PFSK-1 (cell line): ENCODE measurements around the gene PTTG1IP.

Source experiments
- FOXP2 ChIP-seq: optimal IDR thresholded peaks from 2 replicates; pipeline ENCODE3; 2011; ENCODE audit warnings: borderline replicate concordance, control low read depth, inconsistent platforms; ENCODE audit not compliant: insufficient read depth; ENCODE audit errors: extremely low read length, extremely low read depth
- POLR2AphosphoS5 ChIP-seq: IDR thresholded peaks from 2 replicates; pipeline ENCODE4 v1.6.1; 2012; ENCODE audit warnings: low read depth, mild to moderate bottlenecking, control low read depth, low read length, moderate library complexity
- SIN3A ChIP-seq: IDR thresholded peaks from 2 replicates; pipeline ENCODE4 v1.6.1; 2012; ENCODE audit warnings: mild to moderate bottlenecking, low read length, moderate library complexity, borderline replicate concordance; ENCODE audit not compliant: insufficient read depth
- TAF1 ChIP-seq: IDR thresholded peaks from 2 replicates; pipeline ENCODE4 v1.6.1; 2012; ENCODE audit warnings: low read length, control low read depth, borderline replicate concordance; ENCODE audit not compliant: insufficient read depth
- TF ChIP-seq, protein P1 (sequence below), 2 experiments: IDR thresholded peaks; 2 replicates each; pipeline versions ENCODE4 v1.6.1 to v1.8.0; 2011 to 2012; ENCODE audit warnings: low read depth in 2 of 2, low read length in 2 of 2, control low read depth in 1 of 2, inconsistent platforms in 1 of 2, mild to moderate bottlenecking in 1 of 2, moderate library complexity in 1 of 2; ENCODE audit not compliant: insufficient read depth in 1 of 2

DNA sequence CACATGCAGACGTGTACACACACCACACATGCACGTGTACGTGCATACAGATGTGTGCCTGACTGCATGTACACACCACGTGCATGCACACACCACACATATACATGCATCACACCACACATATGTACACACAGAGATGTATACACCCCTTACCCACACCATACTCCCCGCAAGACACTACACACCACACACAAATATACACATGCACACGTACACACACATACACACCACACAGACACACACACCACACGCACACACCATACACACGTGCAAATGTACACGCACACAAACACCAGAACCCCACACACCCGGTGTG is 37.5 kb upstream of the PTTG1IP start:
- no peak for TF ChIP-seq FOXP2
- no peak for TF ChIP-seq TAF1
- TF ChIP-seq SIN3A, result no peak
- TF ChIP-seq, protein P1, sequence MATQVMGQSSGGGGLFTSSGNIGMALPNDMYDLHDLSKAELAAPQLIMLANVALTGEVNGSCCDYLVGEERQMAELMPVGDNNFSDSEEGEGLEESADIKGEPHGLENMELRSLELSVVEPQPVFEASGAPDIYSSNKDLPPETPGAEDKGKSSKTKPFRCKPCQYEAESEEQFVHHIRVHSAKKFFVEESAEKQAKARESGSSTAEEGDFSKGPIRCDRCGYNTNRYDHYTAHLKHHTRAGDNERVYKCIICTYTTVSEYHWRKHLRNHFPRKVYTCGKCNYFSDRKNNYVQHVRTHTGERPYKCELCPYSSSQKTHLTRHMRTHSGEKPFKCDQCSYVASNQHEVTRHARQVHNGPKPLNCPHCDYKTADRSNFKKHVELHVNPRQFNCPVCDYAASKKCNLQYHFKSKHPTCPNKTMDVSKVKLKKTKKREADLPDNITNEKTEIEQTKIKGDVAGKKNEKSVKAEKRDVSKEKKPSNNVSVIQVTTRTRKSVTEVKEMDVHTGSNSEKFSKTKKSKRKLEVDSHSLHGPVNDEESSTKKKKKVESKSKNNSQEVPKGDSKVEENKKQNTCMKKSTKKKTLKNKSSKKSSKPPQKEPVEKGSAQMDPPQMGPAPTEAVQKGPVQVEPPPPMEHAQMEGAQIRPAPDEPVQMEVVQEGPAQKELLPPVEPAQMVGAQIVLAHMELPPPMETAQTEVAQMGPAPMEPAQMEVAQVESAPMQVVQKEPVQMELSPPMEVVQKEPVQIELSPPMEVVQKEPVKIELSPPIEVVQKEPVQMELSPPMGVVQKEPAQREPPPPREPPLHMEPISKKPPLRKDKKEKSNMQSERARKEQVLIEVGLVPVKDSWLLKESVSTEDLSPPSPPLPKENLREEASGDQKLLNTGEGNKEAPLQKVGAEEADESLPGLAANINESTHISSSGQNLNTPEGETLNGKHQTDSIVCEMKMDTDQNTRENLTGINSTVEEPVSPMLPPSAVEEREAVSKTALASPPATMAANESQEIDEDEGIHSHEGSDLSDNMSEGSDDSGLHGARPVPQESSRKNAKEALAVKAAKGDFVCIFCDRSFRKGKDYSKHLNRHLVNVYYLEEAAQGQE (IDR thresholded peaks at IDR 0.05; ENCODE audit: insufficient read depth in 1 of 2, low read depth in 2 of 2, low read length in 2 of 2), result no peak
- TF ChIP-seq POLR2AphosphoS5, result no peak
